ENCODE measurements around the gene GRIA1.

Gene GRIA1

DNA sequence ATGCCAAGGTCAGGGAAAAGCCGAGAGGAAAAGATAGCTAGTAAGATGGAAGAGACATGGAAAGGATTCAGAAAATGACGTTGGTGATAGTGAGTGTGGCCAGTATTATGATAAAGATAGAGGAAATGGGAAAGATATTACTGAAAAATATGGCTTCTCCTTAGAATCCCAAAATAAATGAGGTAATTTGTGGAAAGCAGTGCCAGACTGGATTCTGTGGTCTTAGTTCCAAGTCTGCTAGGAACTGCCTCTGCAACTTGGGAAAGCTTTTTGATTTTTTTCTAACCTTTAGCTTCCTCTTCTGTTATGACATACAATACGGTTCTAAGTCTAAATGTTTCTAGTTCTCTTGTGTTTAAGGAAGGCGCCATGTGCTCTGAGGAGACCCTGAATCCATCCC, 54.2 kb downstream of the GRIA1 start:
- Histone ChIP-seq H3K36me3 (ENCODE audit: control insufficient read depth in 1 of 2, insufficient read depth in 2 of 2, low read depth in 1 of 2, low read length in 2 of 2) (no peaks in the 10 kb centered on the region), H3K9me3 (ENCODE audit: control insufficient read depth, low read length) (no peaks in the 10 kb centered on the region), H4K8ac (ENCODE audit: low read length) (no peak overlapping the region), H2BK15ac (ENCODE audit: low read depth, poor library complexity, severe bottlenecking) (no peak overlapping the region), H3K4me1 (ENCODE audit: control insufficient read depth, insufficient read depth, low read depth, low read length) (peaks cover 2% of the 10 kb centered on the region), H3K4me2 (ENCODE audit: low read length, poor library complexity, severe bottlenecking) (no peak overlapping the region), H3K79me1 (replicated peaks; ENCODE audit: low read length, poor library complexity, severe bottlenecking) (no peaks in the 10 kb centered on the region), H3K18ac (ENCODE audit: low read depth in 1 of 2, low read length in 2 of 2) (no peak overlapping the region), H3K9ac (ENCODE audit: low read length) (no peak overlapping the region), H2AK5ac (ENCODE audit: low read length, severe bottlenecking) (no peak overlapping the region), H2BK12ac (ENCODE audit: low read length in 2 of 2) (no peak overlapping the region), H3K4ac (ENCODE audit: low read depth in 1 of 2, low read length in 2 of 2) (no peak overlapping the region), H2BK120ac (ENCODE audit: low read depth, low read length) (no peak overlapping the region), H2AFZ (ENCODE audit: low read depth, low read length) (no peak overlapping the region), H4K91ac (ENCODE audit: low read length) (no peak overlapping the region), H2BK5ac (ENCODE audit: low read depth, low read length, poor library complexity, severe bottlenecking) (no peak overlapping the region), H3K14ac (ENCODE audit: low read length in 2 of 2) (no peak overlapping the region), H3K27me3 (ENCODE audit: control insufficient read depth in 1 of 2, insufficient read depth in 1 of 2, low read length in 2 of 2) (no peaks in the 10 kb centered on the region), H3K4me3 (ENCODE audit: insufficient read depth in 1 of 2, low read depth in 1 of 2, low read length in 2 of 2) (no peak overlapping the region), H3K23ac (ENCODE audit: low read length in 2 of 2) (no peak overlapping the region), H3K27ac (ENCODE audit: low read length, poor library complexity, severe bottlenecking) (no peak overlapping the region)
- 86% methylated on average over 4 of the region's 4 CpGs for WGBS
- no peak for DNase-seq

DNA sequence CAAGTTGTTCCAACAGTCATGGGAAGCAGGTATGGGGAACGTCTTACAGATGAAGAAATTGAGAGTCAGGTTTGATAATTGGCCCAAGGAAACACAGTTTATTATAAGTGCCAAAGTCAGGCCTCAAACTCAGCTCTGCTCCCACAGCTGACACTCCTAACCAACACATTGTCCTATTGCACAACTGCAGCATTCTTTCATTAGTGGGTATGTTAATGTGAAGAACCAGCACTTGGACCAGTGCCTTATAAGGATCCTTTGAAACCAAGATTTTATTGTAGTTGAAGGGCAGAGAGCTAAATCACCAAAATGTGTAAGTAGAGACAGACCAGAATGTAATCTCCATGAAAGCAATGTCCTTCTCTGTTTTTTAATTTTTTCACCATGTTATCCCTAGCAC, 56.1 kb downstream of the GRIA1 start:
- no peak overlapping the region for H3K14ac ChIP-seq (ENCODE audit: low read length in 2 of 2)
- no peaks in the 10 kb centered on the region for H3K27me3 ChIP-seq (ENCODE audit: control insufficient read depth in 1 of 2, insufficient read depth in 1 of 2, low read length in 2 of 2)
- no peak overlapping the region for H2BK120ac ChIP-seq (ENCODE audit: low read depth, low read length)
- H4K8ac ChIP-seq (ENCODE audit: low read length): no peak overlapping the region
- no peak overlapping the region for H2AK5ac ChIP-seq (ENCODE audit: low read length, severe bottlenecking)
- no peak for DNase-seq
- H3K4me1 ChIP-seq (ENCODE audit: control insufficient read depth, insufficient read depth, low read depth, low read length): peaks cover 2% of the 10 kb centered on the region
- no peaks in the 10 kb centered on the region for H3K79me1 ChIP-seq (replicated peaks; ENCODE audit: low read length, poor library complexity, severe bottlenecking)
- no peak overlapping the region for H2BK12ac ChIP-seq (ENCODE audit: low read length in 2 of 2)
- H3K4me3 ChIP-seq (ENCODE audit: insufficient read depth in 1 of 2, low read depth in 1 of 2, low read length in 2 of 2): no peak overlapping the region
- no peaks in the 10 kb centered on the region for H3K9me3 ChIP-seq (ENCODE audit: control insufficient read depth, low read length)
- no peak overlapping the region for H3K4me2 ChIP-seq (ENCODE audit: low read length, poor library complexity, severe bottlenecking)
- no peak overlapping the region for H2AFZ ChIP-seq (ENCODE audit: low read depth, low read length)
- no peak overlapping the region for H2BK15ac ChIP-seq (ENCODE audit: low read depth, poor library complexity, severe bottlenecking)
- no peak overlapping the region for H3K18ac ChIP-seq (ENCODE audit: low read depth in 1 of 2, low read length in 2 of 2)
- H4K91ac ChIP-seq (ENCODE audit: low read length): no peak overlapping the region
- H2BK5ac ChIP-seq (ENCODE audit: low read depth, low read length, poor library complexity, severe bottlenecking): no peak overlapping the region
- H3K36me3 ChIP-seq (ENCODE audit: control insufficient read depth in 1 of 2, insufficient read depth in 2 of 2, low read depth in 1 of 2, low read length in 2 of 2): no peaks in the 10 kb centered on the region
- H3K27ac ChIP-seq (ENCODE audit: low read length, poor library complexity, severe bottlenecking): no peak overlapping the region
- no peak overlapping the region for H3K23ac ChIP-seq (ENCODE audit: low read length in 2 of 2)
- H3K4ac ChIP-seq (ENCODE audit: low read depth in 1 of 2, low read length in 2 of 2): no peak overlapping the region
- WGBS: 67% methylated on average over 1 of the region's 1 CpG
- no peak overlapping the region for H3K9ac ChIP-seq (ENCODE audit: low read length)

DNA sequence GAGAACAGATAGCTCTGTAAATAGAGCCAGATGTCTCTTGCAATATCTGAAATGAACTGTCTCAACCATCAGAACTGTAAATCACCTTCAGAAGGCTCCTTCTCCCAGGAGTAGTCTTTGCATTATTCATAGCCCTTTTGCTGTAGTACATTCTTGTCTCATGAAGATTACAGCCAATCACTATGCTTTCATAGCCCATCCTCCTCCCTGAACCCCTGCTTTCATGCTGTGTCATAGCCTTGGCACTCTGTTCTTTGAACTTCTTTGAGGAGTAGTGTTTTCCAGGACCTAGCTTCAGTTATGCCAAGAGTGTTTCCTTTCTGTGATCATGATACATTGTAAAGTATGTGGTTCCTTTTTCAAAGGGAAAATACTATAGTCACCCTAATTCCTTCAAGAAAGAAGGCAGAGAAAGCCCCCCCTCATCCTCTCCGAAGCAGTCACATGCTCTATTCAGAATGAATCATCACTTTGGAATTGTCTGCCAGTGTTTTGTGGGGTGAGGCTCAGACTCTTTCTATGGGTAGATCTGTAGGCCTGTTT, 61.1 kb downstream of the GRIA1 start:
- H2BK120ac ChIP-seq (ENCODE audit: low read depth, low read length): peak overlapping the region; percentile 95
- peak; percentile 91 for DNase-seq
- no peak overlapping the region for H3K23ac ChIP-seq (ENCODE audit: low read length in 2 of 2)
- H2AK5ac ChIP-seq (ENCODE audit: low read length, severe bottlenecking): no peak overlapping the region
- no peak overlapping the region for H3K4me3 ChIP-seq (ENCODE audit: insufficient read depth in 1 of 2, low read depth in 1 of 2, low read length in 2 of 2)
- H3K4ac ChIP-seq (ENCODE audit: low read depth in 1 of 2, low read length in 2 of 2): peak overlapping the region; percentile 62 to 66
- H2BK15ac ChIP-seq (ENCODE audit: low read depth, poor library complexity, severe bottlenecking): no peak overlapping the region
- H3K79me1 ChIP-seq (replicated peaks; ENCODE audit: low read length, poor library complexity, severe bottlenecking): no peaks in the 10 kb centered on the region
- H2BK12ac ChIP-seq (ENCODE audit: low read length in 2 of 2): peak overlapping the region in 1 of 2 experiments; percentile 59
- H3K9me3 ChIP-seq (ENCODE audit: control insufficient read depth, low read length): no peaks in the 10 kb centered on the region
- no peak overlapping the region for H3K14ac ChIP-seq (ENCODE audit: low read length in 2 of 2)
- peak overlapping the region; percentile 15 for H2BK5ac ChIP-seq (ENCODE audit: low read depth, low read length, poor library complexity, severe bottlenecking)
- peak overlapping the region; percentile 94 for H3K27ac ChIP-seq (ENCODE audit: low read length, poor library complexity, severe bottlenecking)
- peak overlapping the region; percentile 27 for H4K8ac ChIP-seq (ENCODE audit: low read length)
- H4K91ac ChIP-seq (ENCODE audit: low read length): peak overlapping the region; percentile 25
- peaks cover 4% of the 10 kb centered on the region for H3K4me1 ChIP-seq (ENCODE audit: control insufficient read depth, insufficient read depth, low read depth, low read length)
- H3K9ac ChIP-seq (ENCODE audit: low read length): peak overlapping the region; percentile 83
- no peaks in the 10 kb centered on the region for H3K27me3 ChIP-seq (ENCODE audit: control insufficient read depth in 1 of 2, insufficient read depth in 1 of 2, low read length in 2 of 2)
- H3K4me2 ChIP-seq (ENCODE audit: low read length, poor library complexity, severe bottlenecking): no peak overlapping the region
- WGBS: no CpG with 5 or more reads among the region's 1 CpG
- no peak overlapping the region for H2AFZ ChIP-seq (ENCODE audit: low read depth, low read length)
- H3K18ac ChIP-seq (ENCODE audit: low read depth in 1 of 2, low read length in 2 of 2): peak overlapping the region; percentile 44 to 80
- H3K36me3 ChIP-seq (ENCODE audit: control insufficient read depth in 1 of 2, insufficient read depth in 2 of 2, low read depth in 1 of 2, low read length in 2 of 2): no peaks in the 10 kb centered on the region

DNA sequence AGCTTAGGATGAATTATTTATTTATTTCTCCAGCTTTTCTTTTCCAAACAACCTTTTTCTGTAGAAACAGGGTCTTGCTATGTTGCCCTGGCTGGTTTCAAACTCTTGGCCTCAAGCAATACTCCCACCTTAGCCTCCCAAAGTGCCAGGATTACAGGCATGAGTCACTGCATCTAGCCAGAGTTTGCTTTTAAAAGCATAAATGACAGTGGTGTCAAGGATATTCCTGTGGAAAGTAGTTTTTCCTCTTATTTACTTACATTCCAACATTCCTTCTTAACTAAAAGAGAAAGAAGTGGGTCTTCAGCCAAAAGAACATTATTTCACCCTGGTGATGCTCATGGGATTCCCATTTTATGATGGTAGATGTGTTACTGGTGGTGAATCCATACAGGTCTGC, 62.4 kb downstream of the GRIA1 start:
- Histone ChIP-seq H3K9ac (ENCODE audit: low read length) (no peak overlapping the region), H4K8ac (ENCODE audit: low read length) (no peak overlapping the region), H3K14ac (ENCODE audit: low read length in 2 of 2) (no peak overlapping the region), H3K27me3 (ENCODE audit: control insufficient read depth in 1 of 2, insufficient read depth in 1 of 2, low read length in 2 of 2) (no peaks in the 10 kb centered on the region), H2AFZ (ENCODE audit: low read depth, low read length) (no peak overlapping the region), H3K4me1 (ENCODE audit: control insufficient read depth, insufficient read depth, low read depth, low read length) (peaks cover 4% of the 10 kb centered on the region), H3K18ac (ENCODE audit: low read depth in 1 of 2, low read length in 2 of 2) (peak overlapping the region in 1 of 2 experiments; percentile 11), H3K4ac (ENCODE audit: low read depth in 1 of 2, low read length in 2 of 2) (no peak overlapping the region), H3K27ac (ENCODE audit: low read length, poor library complexity, severe bottlenecking) (no peak overlapping the region), H2AK5ac (ENCODE audit: low read length, severe bottlenecking) (peak overlapping the region; percentile 47), H2BK12ac (ENCODE audit: low read length in 2 of 2) (peak overlapping the region in 1 of 2 experiments; percentile 33), H4K91ac (ENCODE audit: low read length) (no peak overlapping the region), H3K23ac (ENCODE audit: low read length in 2 of 2) (no peak overlapping the region), H2BK120ac (ENCODE audit: low read depth, low read length) (no peak overlapping the region), H3K4me3 (ENCODE audit: insufficient read depth in 1 of 2, low read depth in 1 of 2, low read length in 2 of 2) (no peak overlapping the region), H3K79me1 (replicated peaks; ENCODE audit: low read length, poor library complexity, severe bottlenecking) (no peaks in the 10 kb centered on the region), H3K36me3 (ENCODE audit: control insufficient read depth in 1 of 2, insufficient read depth in 2 of 2, low read depth in 1 of 2, low read length in 2 of 2) (no peaks in the 10 kb centered on the region), H3K4me2 (ENCODE audit: low read length, poor library complexity, severe bottlenecking) (no peak overlapping the region), H2BK5ac (ENCODE audit: low read depth, low read length, poor library complexity, severe bottlenecking) (no peak overlapping the region), H2BK15ac (ENCODE audit: low read depth, poor library complexity, severe bottlenecking) (no peak overlapping the region), H3K9me3 (ENCODE audit: control insufficient read depth, low read length) (no peaks in the 10 kb centered on the region)
- no peak for DNase-seq
